Hepatocyte (in vitro differentiated cells): ENCODE results near the gene ZBTB16. TPM values are rescaled to one million over a fixed set of nuclear protein-coding genes. Genes with fewer than 3 reads are reported as not detected.

ENCODE experiments used
- DNase-seq: peaks from one replicate; pipeline ENCODE4 v3.0.0-alpha.2; 2016; ENCODE audit warnings: low spot score
- H2AFZ ChIP-seq: fragments of 200-600 bp; sonication (generic); 2 replicates; pipeline ENCODE4 v1.6.0; 2016; ENCODE audit warnings: antibody characterized with exemption, mild to moderate bottlenecking
- H3K27ac ChIP-seq: fragments of 200-600 bp; sonication (generic); 2 replicates; pipeline ENCODE4 v1.5.1; 2016; ENCODE audit warnings: mild to moderate bottlenecking
- H3K27me3 ChIP-seq: fragments of 200-600 bp; sonication (generic); 2 replicates; pipeline ENCODE4 v1.6.1; 2016
- H3K36me3 ChIP-seq: fragments of 200-600 bp; sonication (generic); replicated peaks from 2 replicates; pipeline ENCODE4 v1.5.1; 2016; ENCODE audit warnings: low read depth; ENCODE audit not compliant: insufficient read depth
- H3K4me1 ChIP-seq: fragments of 200-600 bp; sonication (generic); 2 replicates; pipeline ENCODE4 v1.5.1; 2016; ENCODE audit warnings: mild to moderate bottlenecking, moderate library complexity; ENCODE audit not compliant: insufficient read depth
- H3K4me2 ChIP-seq: fragments of 200-600 bp; sonication (generic); 2 replicates; pipeline ENCODE4 v1.6.0; 2016
- H3K4me3 ChIP-seq: fragments of 200-600 bp; sonication (generic); 2 replicates; pipeline ENCODE4 v1.5.1; 2016; ENCODE audit warnings: mild to moderate bottlenecking
- H3K79me2 ChIP-seq: fragments of 200-600 bp; sonication (generic); 2 replicates; pipeline ENCODE4 v1.6.0; 2017; ENCODE audit warnings: mild to moderate bottlenecking
- H3K9me2 ChIP-seq: fragments of 200-600 bp; sonication (generic); replicated peaks from 2 replicates; pipeline ENCODE4 v1.6.0; 2017; ENCODE audit warnings: mild to moderate bottlenecking; ENCODE audit not compliant: insufficient read depth
- H3K9me3 ChIP-seq: fragments of 200-600 bp; sonication (generic); 2 replicates; pipeline ENCODE4 v1.5.1; 2016; ENCODE audit warnings: low read depth, mild to moderate bottlenecking
- H4K20me1 ChIP-seq: fragments of 200-600 bp; sonication (generic); 2 replicates; pipeline ENCODE4 v1.6.0; 2016; ENCODE audit warnings: mild to moderate bottlenecking; ENCODE audit not compliant: insufficient read depth, poor library complexity, severe bottlenecking
- EZH2 ChIP-seq: fragments of 200-600 bp; sonication (generic); IDR thresholded peaks from 2 replicates; pipeline ENCODE4 v1.6.1; 2016; ENCODE audit warnings: antibody characterized with exemption, mild to moderate bottlenecking, borderline replicate concordance
- EZH2phosphoT487 ChIP-seq: fragments of 200-600 bp; sonication (generic); IDR thresholded peaks from one replicate; pipeline ENCODE4 v1.6.1; 2018; ENCODE audit warnings: antibody characterized with exemption, mild to moderate bottlenecking, low read depth, moderate library complexity; ENCODE audit not compliant: unreplicated experiment, severe bottlenecking
- WGBS: methylation state at CpG from one replicate; pipeline ENCODE4 v1.1.6; 2016; ENCODE audit warnings: low lambda C conversion rate; ENCODE audit errors: missing lambda C conversion rate; 5-methylcytosine and 5-hydroxymethylcytosine counted together
- polyA plus RNA-seq: library from polyadenylated mRNA; unstranded; fragments of >200 nt; fragmentation: Nextera tagmentation; extraction: Ambion mirVana; gene quantifications from 2 replicates; pipeline ENCODE4 v1.2.1, GENCODE V29; 2016
- total RNA-seq: library from RNA; depleted of rRNA; stranded (reverse); fragments of >200 nt; gene quantifications from 2 replicates; pipeline ENCODE4 v1.2.3, GENCODE V29; 2014
- TF ChIP-seq, protein P1 (sequence below): fragments of 200-600 bp; sonication (generic); IDR thresholded peaks from 2 replicates; pipeline ENCODE4 v1.5.1; 2016; ENCODE audit warnings: antibody characterized with exemption, mild to moderate bottlenecking; ENCODE audit not compliant: poor library complexity

The ZBTB16 gene
- total and polyA plus RNA-seq, 2 experiments from 2014 or later = 30.1 to 52.3 TPM

DNA sequence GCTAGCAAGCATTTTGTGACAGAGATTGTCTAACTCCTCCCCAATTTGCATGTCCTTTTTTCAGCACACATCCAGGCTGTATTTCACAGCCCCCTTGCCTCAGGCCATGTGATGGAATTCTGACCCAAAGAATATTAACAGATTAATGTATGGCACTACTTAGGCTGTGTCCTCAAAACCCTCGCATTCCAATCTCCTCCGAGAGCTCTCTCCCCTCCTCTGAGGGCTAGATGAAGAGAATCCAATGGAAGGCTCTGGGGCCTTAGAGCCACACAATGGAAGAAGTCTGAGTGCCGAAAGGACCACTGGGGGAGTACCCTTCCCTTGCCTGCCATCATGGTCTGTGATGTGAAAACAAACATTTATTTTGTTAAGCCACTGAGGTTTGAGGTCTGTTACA, 223.0 kb downstream of the ZBTB16 start:
- no peak overlapping the region for H2AFZ ChIP-seq
- 57% methylated on average over 3 of the region's 3 CpGs for WGBS
- no peaks in the 10 kb centered on the region for H3K9me3 ChIP-seq
- no peaks in the 10 kb centered on the region for H3K9me2 ChIP-seq
- H3K4me3 ChIP-seq = no peak overlapping the region
- H4K20me1 ChIP-seq = no peaks in the 10 kb centered on the region
- H3K27me3 ChIP-seq = no peaks in the 10 kb centered on the region
- H3K36me3 ChIP-seq = no peaks in the 10 kb centered on the region
- H3K27ac ChIP-seq = no peak overlapping the region
- no peak for TF ChIP-seq EZH2
- DNase-seq = no peak
- peaks cover 6% of the 10 kb centered on the region for H3K4me1 ChIP-seq
- H3K4me2 ChIP-seq = no peak overlapping the region
- no peaks in the 10 kb centered on the region for H3K79me2 ChIP-seq

DNA sequence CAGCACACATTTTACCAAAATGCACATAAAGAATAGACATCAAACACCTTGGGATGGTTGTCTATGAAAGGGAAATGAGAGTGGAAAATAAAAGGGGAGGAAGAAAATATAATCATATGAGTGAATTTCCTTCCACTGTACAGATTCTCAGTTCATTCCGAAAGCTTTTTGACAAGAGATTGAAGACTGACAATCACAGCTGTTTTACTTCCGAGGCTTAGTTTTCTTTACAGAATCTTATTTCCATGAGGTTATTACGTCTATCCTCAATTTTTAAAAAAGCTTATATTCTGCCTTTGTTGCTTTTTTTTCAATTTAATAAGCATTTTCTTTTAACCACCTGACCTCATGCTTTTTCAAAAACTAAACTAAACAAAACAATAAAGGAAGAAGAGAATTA, 223.9 kb downstream of the ZBTB16 start:
- 95% methylated on average over 3 of the region's 3 CpGs for WGBS
- Histone ChIP-seq H3K36me3 (no peaks in the 10 kb centered on the region), H3K4me2 (no peak overlapping the region), H3K27ac (no peak overlapping the region), H3K79me2 (no peaks in the 10 kb centered on the region), H2AFZ (no peak overlapping the region), H3K27me3 (no peaks in the 10 kb centered on the region), H4K20me1 (no peaks in the 10 kb centered on the region), H3K9me2 (no peaks in the 10 kb centered on the region), H3K9me3 (no peaks in the 10 kb centered on the region), H3K4me1 (peaks cover 6% of the 10 kb centered on the region), H3K4me3 (no peak overlapping the region)
- TF ChIP-seq EZH2phosphoT487 (no peak), EZH2 (no peak)
- TF ChIP-seq, protein P1, sequence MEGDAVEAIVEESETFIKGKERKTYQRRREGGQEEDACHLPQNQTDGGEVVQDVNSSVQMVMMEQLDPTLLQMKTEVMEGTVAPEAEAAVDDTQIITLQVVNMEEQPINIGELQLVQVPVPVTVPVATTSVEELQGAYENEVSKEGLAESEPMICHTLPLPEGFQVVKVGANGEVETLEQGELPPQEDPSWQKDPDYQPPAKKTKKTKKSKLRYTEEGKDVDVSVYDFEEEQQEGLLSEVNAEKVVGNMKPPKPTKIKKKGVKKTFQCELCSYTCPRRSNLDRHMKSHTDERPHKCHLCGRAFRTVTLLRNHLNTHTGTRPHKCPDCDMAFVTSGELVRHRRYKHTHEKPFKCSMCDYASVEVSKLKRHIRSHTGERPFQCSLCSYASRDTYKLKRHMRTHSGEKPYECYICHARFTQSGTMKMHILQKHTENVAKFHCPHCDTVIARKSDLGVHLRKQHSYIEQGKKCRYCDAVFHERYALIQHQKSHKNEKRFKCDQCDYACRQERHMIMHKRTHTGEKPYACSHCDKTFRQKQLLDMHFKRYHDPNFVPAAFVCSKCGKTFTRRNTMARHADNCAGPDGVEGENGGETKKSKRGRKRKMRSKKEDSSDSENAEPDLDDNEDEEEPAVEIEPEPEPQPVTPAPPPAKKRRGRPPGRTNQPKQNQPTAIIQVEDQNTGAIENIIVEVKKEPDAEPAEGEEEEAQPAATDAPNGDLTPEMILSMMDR = no peak
- DNase-seq = no peak

DNA sequence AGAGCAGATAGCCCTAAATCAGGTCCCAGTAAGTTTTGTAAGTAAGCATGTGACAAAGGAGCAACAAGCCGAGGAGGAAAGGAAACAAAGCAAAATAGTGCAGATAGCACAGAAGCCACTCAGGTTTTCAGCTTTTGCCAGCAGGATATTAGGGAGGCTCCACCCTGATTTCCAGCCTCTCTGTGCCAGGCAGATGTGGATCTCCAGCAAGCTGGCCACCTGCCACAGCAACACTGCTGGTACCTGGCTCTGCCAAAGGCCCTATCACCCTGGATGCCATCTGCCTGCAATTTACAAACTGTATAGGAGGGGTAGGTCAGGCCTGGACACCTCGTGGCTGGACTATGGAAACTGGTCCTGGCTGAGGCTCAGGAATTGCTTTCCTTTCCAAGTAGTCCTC, 224.5 kb downstream of the ZBTB16 start:
- H3K4me2 ChIP-seq = no peak overlapping the region
- TF ChIP-seq, protein P1 = no peak
- TF ChIP-seq EZH2phosphoT487 (no peak), EZH2 (no peak)

DNA sequence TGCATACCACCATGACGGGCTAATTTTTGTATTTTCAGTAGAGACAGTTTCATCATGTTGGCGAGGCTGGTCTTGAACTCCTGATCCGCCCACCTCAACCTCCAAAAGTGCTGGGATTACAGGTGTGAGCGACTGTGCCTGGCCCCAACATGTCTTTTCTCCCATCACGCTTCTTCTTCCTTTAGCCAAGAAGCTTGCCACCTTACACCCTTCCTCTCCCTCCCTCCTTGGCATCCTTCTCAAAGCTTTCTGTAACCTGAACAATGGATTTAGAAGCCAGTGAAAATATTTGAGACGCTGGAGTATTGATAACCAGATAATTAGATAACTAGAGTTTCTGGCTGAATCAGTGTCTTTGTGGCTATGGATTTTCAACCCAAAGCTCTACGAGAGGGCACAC, 225.4 kb downstream of the ZBTB16 start:
- Histone ChIP-seq H3K79me2 (no peaks in the 10 kb centered on the region), H3K27ac (no peak overlapping the region), H2AFZ (no peak overlapping the region), H4K20me1 (no peaks in the 10 kb centered on the region), H3K9me2 (no peaks in the 10 kb centered on the region), H3K4me1 (peaks cover 6% of the 10 kb centered on the region), H3K4me3 (no peak overlapping the region), H3K9me3 (no peaks in the 10 kb centered on the region), H3K36me3 (no peaks in the 10 kb centered on the region), H3K4me2 (no peak overlapping the region), H3K27me3 (no peaks in the 10 kb centered on the region)
- DNase-seq = no peak
- WGBS = 93% methylated on average over 7 of the region's 7 CpGs
- TF ChIP-seq EZH2 (no peak), EZH2phosphoT487 (no peak)
- TF ChIP-seq, protein P1 = no peak

More for the DNA sequence above, 224.5 kb downstream of the ZBTB16 start:
- H3K36me3 ChIP-seq = no peaks in the 10 kb centered on the region
- no peaks in the 10 kb centered on the region for H3K79me2 ChIP-seq
- H2AFZ ChIP-seq = no peak overlapping the region
- peaks cover 6% of the 10 kb centered on the region for H3K4me1 ChIP-seq
- no peaks in the 10 kb centered on the region for H4K20me1 ChIP-seq
- DNase-seq = no peak
- no peak overlapping the region for H3K4me3 ChIP-seq
- no peak overlapping the region for H3K27ac ChIP-seq
- H3K27me3 ChIP-seq = no peaks in the 10 kb centered on the region
- H3K9me2 ChIP-seq = no peaks in the 10 kb centered on the region
- WGBS = 86% methylated on average over 2 of the region's 2 CpGs
- no peaks in the 10 kb centered on the region for H3K9me3 ChIP-seq
